Kidney tubule cell (primary cell): Measurements from ENCODE around the gene SEC61A2.
"Not testable (repeated sequence)": the region's sequence is repeated elsewhere in the genome, so short reads cannot be mapped to it uniquely, and the experiment has no call there.

ENCODE experiments used
- DNase-seq: peaks from one replicate; pipeline ENCODE4 v3.0.0-alpha.2; 2018; ENCODE audit warnings: low spot score

Gene SEC61A2

DNA sequence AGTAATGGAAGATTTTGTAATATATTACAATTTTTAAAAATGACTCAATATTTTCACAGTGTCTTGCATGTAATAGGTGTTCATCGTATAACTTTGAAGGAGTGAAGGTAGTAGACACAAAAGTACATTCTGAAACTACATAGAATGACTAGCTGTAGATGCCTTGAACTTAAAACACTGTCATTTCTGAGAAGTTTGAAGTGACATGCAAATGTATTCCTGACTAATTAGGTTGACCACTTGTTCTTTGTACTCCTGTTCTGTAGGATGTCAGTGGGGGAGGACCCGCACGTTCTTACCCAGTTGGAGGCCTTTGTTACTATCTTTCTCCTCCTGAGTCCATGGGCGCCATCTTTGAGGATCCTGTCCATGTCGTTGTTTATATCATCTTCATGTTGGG is 31.2 kb downstream of the SEC61A2 start:
- DNase-seq = no peak

GRCh38 chr10:12162927-12163326 is 33.5 kb downstream of the SEC61A2 start:
- no peak for DNase-seq

GRCh38 chr10:12164085-12164484 is 34.6 kb downstream of the SEC61A2 start:
- DNase-seq = no peak

- no peak for DNase-seq
Measured at GRCh38 chr10:12165036-12165435, 35.6 kb downstream of the SEC61A2 start.

- no peak for DNase-seq
Measured at GRCh38 chr10:12165999-12166775, 36.7 kb downstream of the SEC61A2 start.

DNA sequence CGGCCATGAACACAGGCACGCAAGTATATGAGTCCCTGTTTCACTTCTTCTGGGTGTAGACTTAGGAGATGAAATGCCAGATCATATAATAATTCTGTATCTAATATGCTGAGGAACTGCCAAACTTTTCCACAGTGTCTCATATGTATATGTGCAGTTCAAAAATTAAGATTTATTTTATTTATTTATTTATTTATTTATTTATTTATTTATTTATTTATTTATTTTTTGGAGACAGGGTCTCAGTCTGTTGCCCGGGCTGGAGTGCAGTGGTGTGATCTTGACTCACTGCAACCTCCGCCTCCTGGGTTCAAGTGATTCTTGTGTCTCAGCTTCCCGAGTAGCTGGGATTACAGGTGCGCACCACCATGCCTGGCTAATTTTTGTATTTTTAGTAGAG is 42.0 kb downstream of the SEC61A2 start:
- DNase-seq = not testable (repeated sequence)

GRCh38 chr10:12177642-12178041 is 48.2 kb downstream of the SEC61A2 start:
- DNase-seq = peak; percentile 95

- no peak for DNase-seq
Measured at GRCh38 chr10:12179606-12180170, 50.2 kb downstream of the SEC61A2 start.

DNA sequence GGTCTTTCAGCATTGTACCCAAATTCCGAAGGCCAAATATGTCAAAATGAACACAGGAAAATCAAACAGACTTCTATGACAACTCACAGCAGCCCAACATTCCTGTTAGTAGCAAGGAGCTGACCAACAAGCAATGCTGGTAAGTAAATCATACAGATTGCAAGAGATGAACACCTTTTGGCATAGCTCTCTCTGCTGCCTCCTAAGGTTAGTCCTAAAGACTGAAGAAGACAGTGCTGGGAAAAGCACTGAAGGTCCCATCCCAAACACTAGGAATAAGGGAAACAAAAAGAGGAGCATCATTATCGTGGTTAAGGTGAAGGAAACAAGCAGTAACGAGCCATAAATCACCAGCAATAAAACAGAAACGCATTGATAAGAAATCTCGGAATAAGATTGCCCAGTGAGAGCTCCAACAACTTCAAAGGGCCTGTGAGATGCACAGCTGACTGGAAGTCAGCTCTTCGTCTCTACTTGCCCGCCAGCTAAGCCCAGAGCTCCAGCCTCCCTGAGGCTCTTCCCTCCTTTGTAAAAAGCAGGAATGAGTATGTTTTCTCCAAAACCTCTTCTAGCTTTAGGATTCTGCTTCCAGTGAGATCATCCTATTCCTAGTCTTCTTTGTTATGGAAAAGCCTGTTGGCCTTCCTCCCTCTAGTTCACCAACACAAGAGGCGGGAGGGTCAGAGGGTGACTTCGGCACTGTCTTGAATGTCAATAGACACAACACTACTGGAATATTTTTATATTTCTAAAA is 50.9 kb downstream of the SEC61A2 start:
- no peak for DNase-seq

DNA sequence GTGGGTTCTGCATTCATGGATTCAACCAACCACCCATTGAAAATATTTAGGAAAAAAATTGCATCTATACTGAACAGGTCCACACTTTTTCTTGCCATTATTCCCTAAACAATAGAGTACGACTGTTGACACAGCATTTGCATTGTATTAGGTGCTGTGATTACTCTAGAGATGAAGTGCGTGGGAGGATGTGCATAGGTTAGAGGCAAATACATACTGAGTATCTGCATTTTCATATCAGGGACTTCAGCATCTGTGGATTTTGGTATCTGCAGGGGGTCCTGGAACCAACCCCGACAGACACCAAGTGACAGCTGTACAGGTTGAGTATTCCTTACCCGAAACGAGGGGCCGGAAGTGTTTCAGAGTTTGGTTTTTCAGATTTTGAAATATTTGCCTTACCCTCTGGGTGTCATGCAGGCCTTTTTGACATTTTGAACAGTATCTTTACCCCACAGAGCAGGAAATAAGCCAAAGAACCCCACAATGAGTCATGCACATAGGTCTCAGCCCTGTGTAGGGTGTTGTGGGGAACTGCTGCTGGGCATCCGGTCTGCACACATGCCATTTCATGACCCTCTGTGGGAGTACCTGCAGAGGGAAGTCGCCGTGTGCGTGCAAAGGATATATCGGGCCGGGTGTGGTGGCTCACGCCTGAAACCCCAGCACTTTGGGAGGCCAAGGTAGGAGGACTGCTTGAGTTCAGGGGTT is 51.7 kb downstream of the SEC61A2 start:
- DNase-seq = no peak

DNA sequence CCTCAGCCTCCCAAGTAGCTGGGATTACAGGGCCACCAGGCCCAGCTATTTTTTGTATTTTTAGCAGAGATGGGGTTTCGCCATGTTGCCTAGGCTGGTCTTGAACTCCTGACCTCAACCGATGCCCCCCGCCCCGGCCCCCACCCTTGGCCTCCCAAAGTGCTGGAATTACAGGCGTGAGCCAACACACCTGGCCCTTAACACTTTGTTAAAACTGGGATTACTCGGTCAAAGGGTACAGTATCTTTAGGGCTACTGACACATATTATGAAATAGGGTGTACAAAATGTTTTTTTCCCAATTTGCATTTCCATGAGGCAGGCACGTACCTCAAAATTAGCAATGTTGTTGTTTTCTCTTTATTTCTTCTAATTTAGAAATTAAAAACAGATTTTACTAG is 54.7 kb downstream of the SEC61A2 start:
- no peak for DNase-seq

- no peak for DNase-seq
Measured at GRCh38 chr10:12186323-12186722, 56.8 kb downstream of the SEC61A2 start.

- DNase-seq = no peak
Measured at GRCh38 chr10:12187321-12187905, 57.9 kb downstream of the SEC61A2 start.

DNA sequence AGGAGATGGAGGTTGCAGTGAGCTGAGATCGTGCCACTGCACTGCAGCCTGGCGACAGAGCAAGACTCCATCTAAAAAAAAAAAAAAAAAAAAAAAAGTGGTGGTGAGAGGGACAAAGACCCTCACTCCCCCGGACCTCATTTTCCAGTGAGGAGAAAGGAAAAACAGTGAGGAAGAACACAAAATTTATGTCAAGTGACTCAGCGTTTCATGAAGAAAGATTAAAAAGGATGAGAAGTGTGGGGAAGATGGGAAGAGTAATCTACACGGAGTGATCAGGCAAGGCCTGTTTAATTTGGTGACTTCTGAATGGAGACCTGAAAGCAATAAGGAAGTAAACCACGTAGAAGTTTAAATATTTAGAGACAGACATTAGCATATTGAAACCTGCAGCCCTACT is 59.2 kb downstream of the SEC61A2 start:
- DNase-seq = no peak

- DNase-seq = no peak
Measured at GRCh38 chr10:12189426-12189825, 59.9 kb downstream of the SEC61A2 start.

DNA sequence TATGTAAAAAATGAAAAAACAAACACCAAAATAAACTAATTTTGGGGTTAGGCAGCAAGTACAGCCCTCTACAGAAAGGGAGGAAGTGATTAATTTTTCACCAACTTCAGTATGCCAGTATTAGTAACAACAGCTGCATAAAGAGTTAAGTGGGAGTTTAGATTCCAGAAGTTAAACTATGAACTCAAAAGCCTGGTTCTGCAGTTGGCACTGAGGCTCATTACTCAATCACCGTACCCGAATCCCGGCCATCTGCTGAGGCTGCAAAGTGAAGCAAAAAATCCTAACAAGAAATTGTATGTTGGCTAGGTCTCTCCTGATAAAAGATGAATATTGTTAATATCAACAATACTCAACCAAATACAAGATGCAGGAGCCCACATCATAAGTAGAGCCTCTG is 62.2 kb downstream of the SEC61A2 start:
- DNase-seq = peak; percentile 15

GRCh38 chr10:12193193-12193592 is 63.7 kb downstream of the SEC61A2 start:
- DNase-seq = peak; percentile 47

- DNase-seq = peak; percentile 34
Measured at GRCh38 chr10:12194752-12195271, 65.3 kb downstream of the SEC61A2 start.

GRCh38 chr10:12195281-12195602 is 65.8 kb downstream of the SEC61A2 start:
- DNase-seq = peak; percentile 9

DNA sequence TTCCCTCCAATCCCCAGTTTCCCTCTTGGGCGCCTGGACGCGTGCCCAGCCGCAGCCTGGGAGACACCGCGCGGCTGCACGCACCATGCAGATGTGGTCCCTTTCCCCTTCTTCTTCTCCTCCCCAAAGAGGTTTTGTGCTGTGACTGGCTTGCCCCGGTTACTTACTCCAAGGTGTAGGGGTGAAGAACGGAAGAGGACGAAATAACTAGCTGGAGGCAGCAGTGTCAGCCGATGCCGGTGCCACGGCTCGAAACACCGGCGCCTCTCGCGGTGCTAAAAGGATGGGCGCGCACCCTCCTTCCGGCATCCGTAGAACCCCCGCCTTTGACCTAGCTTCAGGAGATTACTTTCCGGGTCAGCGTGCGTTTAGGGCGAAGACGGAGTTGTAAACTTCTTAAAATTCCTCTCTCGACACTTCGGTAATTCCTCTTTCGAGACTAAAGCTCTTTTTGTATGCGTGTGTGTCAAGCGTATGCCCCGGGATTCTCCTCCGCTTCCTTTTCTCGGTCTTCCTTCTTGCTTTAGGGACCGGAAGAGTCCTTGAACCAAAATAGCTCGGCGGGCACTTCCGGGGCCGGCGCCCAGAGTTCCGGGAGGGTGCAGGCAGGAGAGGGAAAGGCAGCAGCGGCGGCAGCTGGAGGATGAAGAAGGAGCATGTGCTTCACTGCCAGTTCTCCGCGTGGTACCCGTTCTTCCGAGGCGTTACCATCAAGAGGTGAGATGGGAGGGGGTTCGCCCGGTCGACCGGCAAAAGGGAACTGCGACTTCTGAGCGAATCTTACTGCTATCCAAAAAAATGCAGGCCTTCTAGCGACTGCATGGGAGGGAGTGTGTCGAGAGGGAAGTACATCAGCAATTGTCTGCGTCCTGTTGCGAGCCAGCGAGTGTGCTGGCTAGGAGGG is 66.4 kb downstream of the SEC61A2 start, which contains the start of the genes CDC123 and NUDT5:
CDC123 (plus strand) TSS at position 586 of the 904 bp plus-strand sequence; CDS start at position 644, 58 bp downstream.
NUDT5 (minus strand) TSS at position 289 of the 904 bp plus-strand sequence. CDS start 9,600 bp downstream, outside the sequence.
- DNase-seq = peak; percentile 91
